ENCODE results near the gene SLC25A26.

SLC25A26 gene

GRCh38 chr3:66397745-66398144, 176.9 kb downstream of the SLC25A26 start:
- DNase-seq (ENCODE audit: low spot score) = no peak

GRCh38 chr3:66398228-66399025, 177.6 kb downstream of the SLC25A26 start:
- DNase-seq (ENCODE audit: low spot score) = no peak

GRCh38 chr3:66399529-66400232, 178.9 kb downstream of the SLC25A26 start:
- no peak for DNase-seq (ENCODE audit: low spot score)

GRCh38 chr3:66400411-66401156, 179.8 kb downstream of the SLC25A26 start:
- DNase-seq (ENCODE audit: low spot score) = no peak

GRCh38 chr3:66401157-66401550, 180.4 kb downstream of the SLC25A26 start:
- no peak for DNase-seq (ENCODE audit: low spot score)

GRCh38 chr3:66401675-66402491, 181.1 kb downstream of the SLC25A26 start:
- no peak for DNase-seq (ENCODE audit: low spot score)

GRCh38 chr3:66402596-66403290, 181.9 kb downstream of the SLC25A26 start:
- no peak for DNase-seq (ENCODE audit: low spot score)

- no peak for DNase-seq (ENCODE audit: low spot score)
Measured at GRCh38 chr3:66403323-66403990, 182.7 kb downstream of the SLC25A26 start.

GRCh38 chr3:66404197-66404596, 183.4 kb downstream of the SLC25A26 start:
- DNase-seq (ENCODE audit: low spot score) = no peak

GRCh38 chr3:66404903-66405700, 184.3 kb downstream of the SLC25A26 start:
- DNase-seq (ENCODE audit: low spot score) = no peak

GRCh38 chr3:66405701-66406091, 184.9 kb downstream of the SLC25A26 start:
- DNase-seq (ENCODE audit: low spot score) = no peak

- DNase-seq (ENCODE audit: low spot score) = no peak
Measured at GRCh38 chr3:66406163-66406562, 185.4 kb downstream of the SLC25A26 start.

- DNase-seq (ENCODE audit: low spot score) = no peak
Measured at GRCh38 chr3:66406831-66407610, 186.2 kb downstream of the SLC25A26 start.

GRCh38 chr3:66407611-66408218, 186.9 kb downstream of the SLC25A26 start:
- peak; percentile 74 for DNase-seq (ENCODE audit: low spot score)

GRCh38 chr3:66409771-66410754, 189.3 kb downstream of the SLC25A26 start:
- DNase-seq (ENCODE audit: low spot score) = no peak

GRCh38 chr3:66410976-66411375, 190.2 kb downstream of the SLC25A26 start:
- no peak for DNase-seq (ENCODE audit: low spot score)

- DNase-seq (ENCODE audit: low spot score) = no peak
Measured at GRCh38 chr3:66411474-66411873, 190.7 kb downstream of the SLC25A26 start.

Data from CD4-positive, alpha-beta T cell treated with Interleukin-15 for 4 hours (primary cell).